ENCODE results near the gene AKAP4. TPM values are rescaled to one million over a fixed set of nuclear protein-coding genes. Genes with fewer than 3 reads are reported as not detected.

Gene AKAP4
- total RNA-seq, 1 experiment from 2014 or later = not detected

Small RNA genes lying within 50 kb of the gene (small RNA-seq; reads per million reads assigned to genes)
- not detected for gene PYY3
- not detected for gene RF00019

Other genes starting within 250 kb of the AKAP4 start
- 0.30 and 1.9 TPM in 2 replicates for gene CCNB3, start 3.8 kb upstream of the AKAP4 start, total RNA-seq (2014; rRNA removed; shearing (Covaris generic))

Data from HT1080 (cell line).